ENCODE results near the gene COL5A3.
A peak's percentile ranks its signal among the peaks of the same experiment; 100 is the strongest.
"Not testable (repeated sequence)": the region's sequence is repeated elsewhere in the genome, so short reads cannot be mapped to it uniquely, and the experiment has no call there.

The COL5A3 gene

GRCh38 chr19:9935506-9936325 is 74.6 kb downstream of the COL5A3 start:
- DNase-seq = no peak

DNA sequence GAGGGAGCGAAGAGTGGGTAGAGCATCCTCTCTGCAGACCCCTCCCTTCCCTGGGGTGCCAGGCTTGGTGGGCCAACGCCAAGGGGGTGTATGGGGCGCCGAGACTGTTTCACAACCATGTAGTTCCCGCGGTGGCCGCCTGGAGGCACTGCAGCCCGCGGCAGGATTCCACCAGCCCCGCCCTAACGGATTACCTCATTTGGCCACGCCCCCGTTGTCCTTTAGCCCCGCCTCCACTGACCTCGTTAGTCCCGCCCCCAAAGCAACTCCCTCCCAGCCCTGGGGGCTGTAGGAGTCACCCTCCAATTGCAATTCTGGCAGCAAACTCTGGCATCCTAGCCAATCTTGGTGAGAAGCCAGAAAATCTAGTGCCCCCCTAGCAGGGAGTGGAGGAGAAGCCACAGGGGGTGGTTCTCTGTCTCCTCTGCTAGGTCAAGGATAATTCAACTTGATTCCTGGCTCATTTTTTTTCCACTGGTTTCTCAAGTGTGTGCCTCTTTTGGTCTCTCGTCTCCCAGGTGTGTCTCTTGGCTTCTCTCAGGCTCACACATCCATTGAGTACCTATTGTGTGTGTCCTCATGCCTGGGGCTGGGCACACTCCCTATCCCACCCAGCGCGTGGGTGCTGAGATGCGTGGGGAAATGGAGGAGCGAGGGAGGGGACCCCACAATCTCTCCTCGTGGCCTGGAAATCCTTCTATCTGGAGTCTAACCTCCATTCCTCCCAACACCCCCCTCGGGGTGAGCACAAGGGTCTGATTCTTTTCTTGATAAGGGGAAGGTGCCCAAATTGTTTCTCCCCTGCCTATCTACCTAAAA is 76.0 kb downstream of the COL5A3 start:
- DNase-seq = peak; percentile 47

GRCh38 chr19:9932835-9933234 is 77.5 kb downstream of the COL5A3 start:
- DNase-seq = no peak

DNA sequence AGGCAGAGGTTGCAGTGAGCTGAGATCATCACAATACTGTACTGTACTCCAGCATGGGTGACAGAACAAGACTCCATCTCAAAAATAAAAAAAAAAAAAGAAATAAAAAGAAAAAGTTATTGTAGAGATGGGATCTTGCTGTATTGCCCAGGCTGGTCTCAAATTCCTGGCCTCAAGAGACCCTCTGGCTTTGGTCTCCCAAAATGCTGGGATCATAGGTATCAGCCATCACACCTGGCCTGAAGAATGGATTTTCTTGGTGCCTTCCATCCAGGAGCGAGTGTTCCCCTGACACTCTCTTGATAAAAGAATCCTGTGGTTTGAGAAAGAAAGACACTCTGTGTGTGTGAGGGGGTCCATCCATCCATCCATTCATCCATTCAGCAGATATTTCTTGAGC is 78.7 kb downstream of the COL5A3 start:
- no peak for DNase-seq

GRCh38 chr19:9923440-9923839 is 86.9 kb downstream of the COL5A3 start:
- no peak for DNase-seq

DNA sequence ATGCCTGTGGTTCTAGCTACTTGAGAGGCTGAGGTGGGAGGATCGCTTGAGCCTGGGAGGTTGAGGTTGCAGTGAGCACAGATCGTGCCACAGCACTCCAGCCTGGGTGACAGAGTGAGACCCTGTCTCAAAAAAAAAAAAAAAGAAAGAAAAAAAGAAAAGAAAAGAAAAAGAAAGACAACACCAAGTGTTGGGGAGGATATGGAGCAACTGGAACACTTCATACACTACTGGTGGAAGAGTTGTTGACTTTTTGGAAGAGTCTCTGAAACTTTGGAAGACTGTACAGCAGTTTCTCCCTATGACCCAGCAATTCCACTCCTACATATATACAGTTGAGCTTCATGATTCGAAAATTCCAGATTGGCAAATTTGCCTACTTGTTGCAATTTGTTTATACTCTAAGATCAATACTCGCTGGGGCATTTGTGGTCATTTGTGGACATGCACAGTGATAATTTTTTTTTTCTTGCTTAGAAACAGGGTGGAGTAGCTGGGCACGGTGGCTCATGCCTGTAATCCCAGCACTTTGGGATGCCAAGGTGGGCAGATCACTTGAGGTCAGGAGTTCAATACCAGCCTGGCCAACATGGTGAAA is 87.4 kb downstream of the COL5A3 start:
- not testable (repeated sequence) for DNase-seq

DNA sequence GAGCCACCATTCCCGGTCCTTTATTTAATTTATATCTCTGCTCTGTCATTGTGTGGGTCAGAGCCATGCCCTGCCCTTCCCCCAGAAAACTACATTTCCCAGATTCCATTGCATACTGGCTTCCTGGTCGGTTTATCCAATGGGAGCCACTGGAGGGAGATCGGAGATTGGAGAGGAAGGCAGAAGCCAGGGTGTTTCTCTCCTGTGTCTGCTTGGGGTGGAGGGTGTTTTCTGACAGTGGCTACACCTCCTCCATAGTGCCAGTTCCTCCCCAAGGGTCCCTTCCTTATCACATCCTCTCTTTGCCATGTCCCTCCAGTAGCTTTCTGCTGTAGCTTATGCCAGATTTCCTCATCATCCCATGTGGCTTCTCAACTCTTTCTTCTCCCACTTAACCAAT is 93.0 kb downstream of the COL5A3 start:
- peak; percentile 32 for DNase-seq

- DNase-seq = no peak
Measured at GRCh38 chr19:9916719-9917118, 93.6 kb downstream of the COL5A3 start.

- peak; percentile 46 for DNase-seq
Measured at GRCh38 chr19:9914315-9915207, 95.7 kb downstream of the COL5A3 start.

DNA sequence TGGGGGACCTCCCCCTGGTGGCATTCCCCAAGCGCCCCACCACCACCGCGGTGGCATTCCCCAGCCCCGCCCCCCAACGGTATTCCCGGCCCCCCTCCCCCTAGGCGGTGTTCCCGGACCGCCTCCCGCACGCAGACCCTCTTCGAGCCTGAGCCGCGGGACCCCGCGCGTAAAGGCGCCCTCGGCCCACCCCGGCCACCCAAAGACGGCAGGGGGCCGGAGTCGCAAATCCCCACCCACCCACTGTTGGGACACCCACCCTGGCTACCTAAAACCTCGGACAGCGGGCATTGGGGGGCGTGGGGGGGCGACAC is 96.3 kb downstream of the COL5A3 start:
- DNase-seq = no peak

DNA sequence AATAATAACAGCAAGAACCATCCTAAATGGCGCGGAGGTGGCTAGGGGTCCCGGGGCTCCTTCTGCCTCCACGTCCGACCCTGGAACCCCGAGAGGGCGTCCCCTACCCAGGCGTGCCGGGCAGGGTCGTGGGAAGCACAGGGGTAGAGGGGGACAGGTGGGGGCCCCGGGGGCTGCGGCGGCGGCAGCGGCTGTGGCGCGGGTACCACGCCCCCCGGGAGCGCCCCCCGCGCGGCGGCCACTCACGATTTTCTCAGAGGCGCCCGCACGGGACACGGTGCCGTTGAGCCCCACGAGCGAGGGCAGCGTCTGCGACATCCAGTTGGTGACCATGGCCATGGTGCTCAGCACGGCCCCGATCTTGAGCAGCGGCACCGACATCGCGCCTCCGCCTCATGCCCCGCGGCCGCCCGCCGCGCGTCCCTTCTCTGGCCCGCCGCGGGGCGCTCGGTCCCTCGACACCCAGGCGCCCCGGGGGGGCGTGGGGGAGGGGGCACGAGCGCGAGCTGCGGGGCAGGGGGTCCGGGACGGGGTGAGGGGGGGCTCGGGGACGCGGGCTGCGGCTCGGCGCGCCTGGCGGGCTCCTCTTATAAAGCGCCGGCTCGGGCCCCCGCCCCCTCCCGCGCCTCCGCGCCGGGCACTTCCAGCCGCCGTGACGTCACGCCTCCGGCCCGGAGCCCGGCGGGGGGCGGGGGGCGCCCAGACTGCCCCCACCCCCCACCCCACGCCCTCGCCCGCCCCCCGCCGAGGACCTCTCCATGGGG is 96.9 kb downstream of the COL5A3 start:
- DNase-seq = no peak

- no peak for DNase-seq
Measured at GRCh38 chr19:9912551-9913236, 97.6 kb downstream of the COL5A3 start.

- no peak for DNase-seq
Measured at GRCh38 chr19:9911524-9912185, 98.6 kb downstream of the COL5A3 start.

DNA sequence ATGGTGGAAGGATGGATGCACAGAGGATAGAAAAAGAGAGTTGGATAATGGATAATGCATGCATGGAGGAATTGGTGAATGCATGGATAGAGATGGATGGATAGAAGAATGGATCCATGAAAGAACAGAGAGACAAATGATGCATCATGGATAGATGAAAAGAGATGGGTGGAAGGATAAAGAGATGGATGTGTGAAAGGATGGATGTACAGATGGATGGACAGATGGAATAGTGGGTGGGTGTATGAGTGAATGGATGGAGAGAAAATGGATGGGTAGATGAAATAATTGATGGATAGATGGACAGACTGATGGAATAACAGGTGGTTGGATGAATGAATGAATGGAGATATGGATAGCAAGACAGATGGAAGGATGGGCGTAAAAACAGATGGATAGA is 99.7 kb downstream of the COL5A3 start:
- DNase-seq = no peak
